Measurements from ENCODE around the gene SBSN. TPM values are rescaled to one million over a fixed set of nuclear protein-coding genes. Genes with fewer than 3 reads are reported as not detected.

SBSN gene
- 0.18 TPM for total RNA-seq (ENCODE audit: unreplicated experiment)
- long read RNA-seq = 0 reads

GRCh38 chr19:35528218-35529038 lies at the start of gene SBSN:
TSS of gene SBSN (minus strand) at chr19:35528311. CDS start at chr19:35528281, 30 bp downstream.
- H3K4me1 Mint-ChIP-seq (ENCODE audit: unreplicated experiment) = no peaks in the 10 kb centered on the region
- H3K27me3 Mint-ChIP-seq (ENCODE audit: unreplicated experiment) = peaks cover 16% of the 10 kb centered on the region
- peak within 1 kb of the TSS; percentile 72 for H3K27ac Mint-ChIP-seq (ENCODE audit: unreplicated experiment)
- H3K9me3 Mint-ChIP-seq (ENCODE audit: unreplicated experiment) = no peaks in the 10 kb centered on the region
- DNase-seq (ENCODE audit: low spot score) = no peak
- no peak within 1 kb of the TSS for H3K4me3 Mint-ChIP-seq (ENCODE audit: unreplicated experiment)
- H3K36me3 Mint-ChIP-seq (ENCODE audit: low read depth, unreplicated experiment) = peaks cover 10% of the 10 kb centered on the region
- no peak for TF ChIP-seq CTCF (IDR thresholded peaks at IDR 0.05; ENCODE audit: unreplicated experiment)

GRCh38 chr19:35571406-35571965 lies 43.4 kb upstream of the SBSN start:
- H3K4me1 Mint-ChIP-seq (ENCODE audit: unreplicated experiment) = no peaks in the 10 kb centered on the region
- peaks cover 10% of the 10 kb centered on the region for H3K36me3 Mint-ChIP-seq (ENCODE audit: low read depth, unreplicated experiment)

GRCh38 chr19:35569281-35569781 lies 41.2 kb upstream of the SBSN start:
- no peaks in the 10 kb centered on the region for H3K4me1 Mint-ChIP-seq (ENCODE audit: unreplicated experiment)
- H3K36me3 Mint-ChIP-seq (ENCODE audit: low read depth, unreplicated experiment) = no peaks in the 10 kb centered on the region
- H3K27me3 Mint-ChIP-seq (ENCODE audit: unreplicated experiment) = peaks cover 6% of the 10 kb centered on the region
- no peak for TF ChIP-seq CTCF (IDR thresholded peaks at IDR 0.05; ENCODE audit: unreplicated experiment)
- no peaks in the 10 kb centered on the region for H3K9me3 Mint-ChIP-seq (ENCODE audit: unreplicated experiment)
- H3K4me3 Mint-ChIP-seq (ENCODE audit: unreplicated experiment) = no peak overlapping the region
- no peak for DNase-seq (ENCODE audit: low spot score)
- no peak overlapping the region for H3K27ac Mint-ChIP-seq (ENCODE audit: unreplicated experiment)

More at GRCh38 chr19:35571406-35571965, 43.4 kb upstream of the SBSN start:
- no peak for DNase-seq (ENCODE audit: low spot score)
- no peak overlapping the region for H3K4me3 Mint-ChIP-seq (ENCODE audit: unreplicated experiment)
- H3K27ac Mint-ChIP-seq (ENCODE audit: unreplicated experiment) = no peak overlapping the region
- H3K27me3 Mint-ChIP-seq (ENCODE audit: unreplicated experiment) = peaks cover 4% of the 10 kb centered on the region
- peaks cover 9% of the 10 kb centered on the region for H3K9me3 Mint-ChIP-seq (ENCODE audit: unreplicated experiment)
- TF ChIP-seq CTCF (IDR thresholded peaks at IDR 0.05; ENCODE audit: unreplicated experiment) = no peak

- H3K4me3 Mint-ChIP-seq (ENCODE audit: unreplicated experiment) = no peak overlapping the region
- TF ChIP-seq CTCF (IDR thresholded peaks at IDR 0.05; ENCODE audit: unreplicated experiment) = no peak
- H3K36me3 Mint-ChIP-seq (ENCODE audit: low read depth, unreplicated experiment) = no peaks in the 10 kb centered on the region
- no peaks in the 10 kb centered on the region for H3K4me1 Mint-ChIP-seq (ENCODE audit: unreplicated experiment)
- H3K27me3 Mint-ChIP-seq (ENCODE audit: unreplicated experiment) = peaks cover 12% of the 10 kb centered on the region
- no peak for DNase-seq (ENCODE audit: low spot score)
- no peaks in the 10 kb centered on the region for H3K9me3 Mint-ChIP-seq (ENCODE audit: unreplicated experiment)
- H3K27ac Mint-ChIP-seq (ENCODE audit: unreplicated experiment) = no peak overlapping the region
These were observed 38.6 kb upstream of the SBSN start for GRCh38 chr19:35566738-35567137.

All from endothelial cell (in vitro differentiated cells).